MM.1S (cell line): Measurements from ENCODE around the gene EXOC4.

Source experiments
- DNase-seq: peaks from one replicate; pipeline ENCODE4 v3.0.0-alpha.2; 2015
- H2AFZ ChIP-seq: fragments of 300-600 bp; sonication (generic); 2 replicates; pipeline ENCODE4 v1.6.0; 2016; ENCODE audit warnings: antibody characterized with exemption, low read length
- H3F3A ChIP-seq: fragments of 300-600 bp; sonication (generic); 2 replicates; pipeline ENCODE4 v1.6.1; 2016; ENCODE audit warnings: mild to moderate bottlenecking, antibody characterized with exemption, low read length, moderate library complexity, mixed read lengths; ENCODE audit not compliant: insufficient read depth
- H3K27ac ChIP-seq: fragments of 300-600 bp; sonication (generic); 2 replicates; pipeline ENCODE4 v1.5.1; 2016; ENCODE audit warnings: mild to moderate bottlenecking, low read length
- H3K27me3 ChIP-seq: fragments of 300-600 bp; sonication (generic); replicated peaks from 2 replicates; pipeline ENCODE4 v1.6.0; 2016; ENCODE audit warnings: low read length; ENCODE audit not compliant: insufficient read depth
- H3K36me3 ChIP-seq: fragments of 300-600 bp; sonication (generic); replicated peaks from 2 replicates; pipeline ENCODE4 v1.6.1; 2016; ENCODE audit warnings: mild to moderate bottlenecking, low read length, mixed read lengths; ENCODE audit not compliant: insufficient read depth
- H3K4me1 ChIP-seq: fragments of 300-600 bp; sonication (generic); 2 replicates; pipeline ENCODE4 v1.6.1; 2016; ENCODE audit warnings: low read length, mixed read lengths
- H3K4me2 ChIP-seq: fragments of 300-600 bp; sonication (generic); 2 replicates; pipeline ENCODE4 v1.6.0; 2016; ENCODE audit warnings: low read depth, low read length
- H3K4me3 ChIP-seq: fragments of 300-600 bp; sonication (generic); 2 replicates; pipeline ENCODE4 v1.5.1; 2016; ENCODE audit warnings: low read length, mixed read lengths
- H3K79me2 ChIP-seq: fragments of 300-600 bp; sonication (generic); 2 replicates; pipeline ENCODE4 v1.6.1; 2016; ENCODE audit warnings: mixed run types, low read length, mixed read lengths
- H3K9ac ChIP-seq: fragments of 300-600 bp; sonication (generic); 2 replicates; pipeline ENCODE4 v1.6.1; 2016; ENCODE audit warnings: low read length, mixed read lengths
- H3K9me2 ChIP-seq: fragments of 300-600 bp; sonication (generic); replicated peaks from 2 replicates; pipeline ENCODE4 v1.6.1; 2016; ENCODE audit warnings: mild to moderate bottlenecking, low read length, mixed read lengths; ENCODE audit not compliant: insufficient read depth
- H3K9me3 ChIP-seq: fragments of 300-600 bp; sonication (generic); replicated peaks from 2 replicates; pipeline ENCODE4 v1.6.1; 2016; ENCODE audit warnings: mild to moderate bottlenecking, low read length, mixed read lengths; ENCODE audit not compliant: insufficient read depth
- H4K20me1 ChIP-seq: fragments of 300-600 bp; sonication (generic); 2 replicates; pipeline ENCODE4 v1.6.1; 2016; ENCODE audit warnings: mild to moderate bottlenecking, low read length, moderate library complexity, mixed read lengths; ENCODE audit not compliant: insufficient read depth
- EZH2 ChIP-seq: fragments of 300-600 bp; sonication (generic); optimal IDR thresholded peaks from 2 replicates; pipeline ENCODE3; 2017; ENCODE audit warnings: low read depth, mild to moderate bottlenecking, antibody characterized with exemption, low read length, mixed read lengths
- EZH2phosphoT487 ChIP-seq: fragments of 300-600 bp; sonication (generic); IDR thresholded peaks from 2 replicates; pipeline ENCODE4 v1.6.1; 2018; ENCODE audit warnings: antibody characterized with exemption, low read length
- TF ChIP-seq, protein P1 (sequence below): fragments of 300-600 bp; sonication (generic); IDR thresholded peaks from 2 replicates; pipeline ENCODE4 v1.5.1; 2016; ENCODE audit warnings: antibody characterized with exemption, low read length, mixed read lengths

The EXOC4 gene

DNA sequence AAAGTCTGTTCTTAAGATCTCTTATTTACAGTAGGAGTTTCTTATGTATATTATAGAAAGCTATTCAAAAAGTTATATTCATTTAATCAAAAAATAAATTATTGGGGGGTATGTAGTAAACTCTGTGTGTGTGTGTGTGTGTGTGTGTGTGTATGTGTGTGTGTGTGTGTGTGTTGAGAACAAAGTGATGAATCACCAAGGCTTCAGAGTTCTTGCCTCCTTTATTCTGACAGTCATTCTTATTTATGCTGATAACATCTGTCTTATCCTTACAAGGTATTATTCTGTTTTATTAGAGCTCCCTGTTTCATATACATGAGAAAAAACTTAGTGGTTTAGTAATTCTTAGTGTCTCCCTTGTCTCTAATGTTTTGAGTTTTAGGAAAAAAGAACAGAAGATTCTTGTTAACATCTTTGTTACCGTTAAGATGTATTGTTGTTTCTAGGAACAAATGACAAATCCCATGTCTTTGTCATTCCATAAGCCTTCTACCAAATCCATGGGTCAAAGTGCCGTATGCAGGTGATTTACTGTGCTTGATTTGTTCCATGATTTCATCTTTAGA, 424.0 kb downstream of the EXOC4 start:
- Histone ChIP-seq H3K9me2 (no peaks in the 10 kb centered on the region), H3K9me3 (no peaks in the 10 kb centered on the region), H3K4me1 (no peaks in the 10 kb centered on the region), H3K4me2 (no peak overlapping the region), H4K20me1 (no peaks in the 10 kb centered on the region), H3F3A (no peaks in the 10 kb centered on the region), H3K79me2 (no peaks in the 10 kb centered on the region), H3K27ac (no peak overlapping the region), H3K27me3 (no peaks in the 10 kb centered on the region), H3K36me3 (no peaks in the 10 kb centered on the region), H3K4me3 (no peak overlapping the region), H3K9ac (no peak overlapping the region), H2AFZ (no peak overlapping the region)
- DNase-seq: no peak
- TF ChIP-seq EZH2: no peak
- TF ChIP-seq, protein P1, sequence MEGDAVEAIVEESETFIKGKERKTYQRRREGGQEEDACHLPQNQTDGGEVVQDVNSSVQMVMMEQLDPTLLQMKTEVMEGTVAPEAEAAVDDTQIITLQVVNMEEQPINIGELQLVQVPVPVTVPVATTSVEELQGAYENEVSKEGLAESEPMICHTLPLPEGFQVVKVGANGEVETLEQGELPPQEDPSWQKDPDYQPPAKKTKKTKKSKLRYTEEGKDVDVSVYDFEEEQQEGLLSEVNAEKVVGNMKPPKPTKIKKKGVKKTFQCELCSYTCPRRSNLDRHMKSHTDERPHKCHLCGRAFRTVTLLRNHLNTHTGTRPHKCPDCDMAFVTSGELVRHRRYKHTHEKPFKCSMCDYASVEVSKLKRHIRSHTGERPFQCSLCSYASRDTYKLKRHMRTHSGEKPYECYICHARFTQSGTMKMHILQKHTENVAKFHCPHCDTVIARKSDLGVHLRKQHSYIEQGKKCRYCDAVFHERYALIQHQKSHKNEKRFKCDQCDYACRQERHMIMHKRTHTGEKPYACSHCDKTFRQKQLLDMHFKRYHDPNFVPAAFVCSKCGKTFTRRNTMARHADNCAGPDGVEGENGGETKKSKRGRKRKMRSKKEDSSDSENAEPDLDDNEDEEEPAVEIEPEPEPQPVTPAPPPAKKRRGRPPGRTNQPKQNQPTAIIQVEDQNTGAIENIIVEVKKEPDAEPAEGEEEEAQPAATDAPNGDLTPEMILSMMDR: no peak
- TF ChIP-seq EZH2phosphoT487: no peak

DNA sequence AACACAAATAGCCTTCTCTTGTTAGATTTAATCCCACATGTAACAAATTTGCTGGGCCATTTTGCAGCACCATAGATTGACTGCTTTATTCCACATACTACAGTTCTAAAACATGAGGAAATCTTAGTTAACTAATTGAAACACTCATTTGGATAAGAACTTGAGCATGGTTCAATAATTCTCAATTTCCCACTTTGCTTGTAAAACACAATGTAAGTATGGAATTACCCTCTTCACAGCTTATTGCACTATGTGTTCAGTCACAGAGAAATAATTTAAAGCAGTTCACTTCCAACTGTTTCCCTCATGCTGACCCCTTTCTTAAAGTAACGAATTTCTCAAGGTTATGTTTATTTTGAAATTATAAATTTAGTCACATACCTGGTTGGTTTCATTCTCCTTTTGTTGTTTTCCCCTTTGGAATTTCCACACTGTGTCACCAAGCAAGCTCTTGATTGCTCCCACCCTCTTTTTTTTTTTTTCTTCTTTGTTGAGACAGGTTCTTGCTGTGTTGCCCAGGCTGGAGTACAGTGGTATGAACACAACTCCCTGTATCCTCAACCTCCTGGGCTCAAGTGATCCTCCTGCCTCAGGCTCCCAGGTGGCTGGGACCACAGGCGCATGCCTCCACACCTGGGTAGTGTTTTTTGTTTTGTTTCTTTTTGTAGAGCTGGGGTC, 425.4 kb downstream of the EXOC4 start:
- Histone ChIP-seq H3K9ac (no peak overlapping the region), H3K4me2 (no peak overlapping the region), H3K36me3 (no peaks in the 10 kb centered on the region), H3K27me3 (no peaks in the 10 kb centered on the region), H2AFZ (no peak overlapping the region), H3K9me2 (no peaks in the 10 kb centered on the region), H4K20me1 (no peaks in the 10 kb centered on the region), H3K79me2 (no peaks in the 10 kb centered on the region), H3F3A (no peaks in the 10 kb centered on the region), H3K4me1 (no peaks in the 10 kb centered on the region), H3K27ac (no peak overlapping the region), H3K4me3 (no peak overlapping the region), H3K9me3 (no peaks in the 10 kb centered on the region)
- DNase-seq: no peak
- TF ChIP-seq, protein P1: no peak
- no peak for TF ChIP-seq EZH2
- TF ChIP-seq EZH2phosphoT487: no peak

DNA sequence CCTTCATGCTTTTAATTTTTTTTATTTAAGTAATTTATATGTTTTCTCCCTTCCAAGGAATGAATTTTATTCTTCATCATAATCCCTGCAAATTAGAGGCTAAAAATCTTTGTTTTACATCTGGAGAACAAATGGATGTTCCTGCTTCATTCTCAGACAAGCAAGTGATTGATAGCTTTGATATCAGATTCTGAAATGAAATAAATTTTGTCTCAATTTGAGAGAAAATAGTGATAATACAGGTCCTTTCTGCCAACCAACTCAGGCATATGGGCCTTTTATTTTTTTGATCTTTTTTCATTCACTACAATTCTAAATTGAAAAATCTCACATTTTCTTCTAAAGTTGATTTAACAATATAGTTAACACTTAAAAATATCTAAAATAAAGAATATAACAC, 427.1 kb downstream of the EXOC4 start:
- Histone ChIP-seq H3K27me3 (no peaks in the 10 kb centered on the region), H4K20me1 (no peaks in the 10 kb centered on the region), H3K4me3 (no peak overlapping the region), H3K9me3 (no peaks in the 10 kb centered on the region), H3K4me1 (no peaks in the 10 kb centered on the region), H3K9me2 (no peaks in the 10 kb centered on the region), H3K9ac (no peak overlapping the region), H3K36me3 (no peaks in the 10 kb centered on the region), H3K4me2 (no peak overlapping the region), H3F3A (no peaks in the 10 kb centered on the region), H3K79me2 (no peaks in the 10 kb centered on the region), H3K27ac (no peak overlapping the region), H2AFZ (no peak overlapping the region)
- no peak for DNase-seq
- TF ChIP-seq, protein P1: no peak
- no peak for TF ChIP-seq EZH2
- no peak for TF ChIP-seq EZH2phosphoT487
